Measurements from ENCODE around the gene NEK4.
"Not testable (repeated sequence)": the region's sequence is repeated elsewhere in the genome, so short reads cannot be mapped to it uniquely, and the experiment has no call there.

The NEK4 gene

DNA sequence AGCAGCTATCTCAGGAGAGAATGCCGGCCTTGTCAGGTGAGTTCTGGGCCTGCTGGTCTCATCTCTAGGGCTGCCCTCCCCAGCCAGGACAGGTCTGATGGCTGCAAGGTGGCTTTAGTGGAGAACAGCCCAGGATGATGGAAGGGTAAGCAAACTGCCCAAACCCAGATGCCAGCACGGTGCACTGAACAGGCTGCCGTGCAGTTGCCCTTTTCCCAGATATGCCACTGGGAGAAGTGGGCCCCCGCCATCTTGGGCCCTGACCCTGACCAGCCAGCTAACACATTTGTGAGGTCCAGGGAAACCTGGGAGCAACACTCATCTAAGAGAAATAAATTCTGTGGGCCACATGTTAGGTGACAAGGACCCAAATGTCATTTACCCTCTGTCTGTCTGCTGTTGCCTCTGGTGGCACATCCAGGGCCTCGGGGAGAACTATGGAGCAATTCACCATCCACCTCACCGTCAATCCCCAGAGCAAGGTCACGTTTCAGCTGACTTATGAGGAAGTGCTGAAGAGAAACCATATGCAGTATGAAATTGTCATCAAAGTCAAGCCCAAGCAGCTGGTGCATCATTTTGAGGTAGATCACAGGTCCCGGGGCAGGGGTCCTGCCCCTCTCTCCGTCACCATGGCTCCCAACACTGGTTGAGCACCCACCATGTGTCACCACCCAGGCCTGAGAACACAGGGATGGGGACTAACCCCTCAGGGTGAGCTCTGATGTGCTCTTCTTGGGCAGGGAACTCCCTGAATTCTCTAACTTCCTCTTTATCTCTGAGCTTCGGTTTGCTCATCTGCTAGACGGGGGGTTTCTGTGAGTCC lies 8.5 kb upstream of the NEK4 start:
- no peaks in the 10 kb centered on the region for H3K9me3 ChIP-seq (ENCODE audit: control insufficient read depth, insufficient read depth, low read length)
- no peaks in the 10 kb centered on the region; the same call in 1 of the 2 replicates for H3K4me1 ChIP-seq (ENCODE audit: control insufficient read depth, insufficient read depth, low read length)
- H3K27me3 ChIP-seq (ENCODE audit: control insufficient read depth, insufficient read depth, low read length): no peaks in the 10 kb centered on the region
- DNase-seq (ENCODE audit: low read depth, low spot score): no peak
- no peak overlapping the region for H3K4me3 ChIP-seq (ENCODE audit: low read length)
- H3K36me3 ChIP-seq (ENCODE audit: control insufficient read depth, insufficient read depth, low read length): no peaks in the 10 kb centered on the region
- H3K27ac ChIP-seq (ENCODE audit: low read length): no peak overlapping the region
- WGBS (ENCODE audit: insufficient coverage, insufficient read length): no CpG with 5 or more reads among the region's 11 CpGs

DNA sequence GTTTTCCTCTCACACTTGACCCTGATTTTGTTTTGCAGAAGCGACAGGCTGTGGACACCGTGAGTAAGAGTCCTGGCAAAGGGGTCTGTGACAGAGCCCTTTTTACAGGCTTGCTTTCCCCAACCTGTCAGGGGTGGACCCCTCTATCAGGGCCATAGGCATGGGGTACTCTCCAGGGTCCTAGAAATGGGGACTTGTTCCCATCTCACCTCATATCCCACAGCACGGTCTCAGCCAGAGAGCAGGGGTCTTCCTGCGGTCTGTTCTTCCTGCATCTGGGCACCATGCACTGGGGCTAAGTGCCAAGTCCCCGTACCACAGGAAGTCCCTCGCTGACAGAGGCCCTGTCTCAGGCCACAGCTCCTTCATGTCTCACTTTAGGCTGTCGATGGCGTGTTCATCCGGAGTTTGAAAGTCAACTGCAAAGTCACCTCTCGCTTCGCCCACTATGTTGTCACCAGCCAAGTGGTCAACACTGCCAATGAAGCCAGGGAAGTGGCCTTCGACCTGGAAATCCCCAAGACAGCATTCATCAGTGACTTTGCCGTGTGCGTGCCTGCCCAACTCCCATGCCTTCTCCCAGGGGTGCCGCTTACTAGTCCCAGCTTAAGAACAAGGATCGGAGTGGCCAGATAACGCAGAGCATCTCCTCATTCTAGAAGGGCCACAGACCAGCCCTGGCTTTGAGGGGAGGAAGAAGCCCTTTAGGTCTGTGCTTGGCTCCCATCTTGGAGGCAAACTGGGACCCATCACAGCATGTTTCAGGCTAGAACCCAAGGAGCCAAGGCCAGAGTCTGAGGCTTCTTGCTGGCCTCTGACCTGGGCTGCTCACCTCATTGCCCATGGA lies 7.4 kb upstream of the NEK4 start:
- no peak for DNase-seq (ENCODE audit: low read depth, low spot score)
- H3K27me3 ChIP-seq (ENCODE audit: control insufficient read depth, insufficient read depth, low read length): no peaks in the 10 kb centered on the region
- no peak overlapping the region for H3K27ac ChIP-seq (ENCODE audit: low read length)
- no peak overlapping the region for H3K4me3 ChIP-seq (ENCODE audit: low read length)
- no peaks in the 10 kb centered on the region; the same call in 1 of the 2 replicates for H3K4me1 ChIP-seq (ENCODE audit: control insufficient read depth, insufficient read depth, low read length)
- no CpG with 5 or more reads among the region's 17 CpGs for WGBS (ENCODE audit: insufficient coverage, insufficient read length)
- no peaks in the 10 kb centered on the region for H3K9me3 ChIP-seq (ENCODE audit: control insufficient read depth, insufficient read depth, low read length)
- no peaks in the 10 kb centered on the region for H3K36me3 ChIP-seq (ENCODE audit: control insufficient read depth, insufficient read depth, low read length)

- no peak for DNase-seq (ENCODE audit: low read depth, low spot score)
- WGBS (ENCODE audit: insufficient coverage, insufficient read length): no CpG with 5 or more reads among the region's 12 CpGs
- no peak within 1 kb of the TSS for H3K27ac ChIP-seq (ENCODE audit: low read length)
Measured at GRCh38 chr3:52777127-52777958, 6.6 kb upstream of the NEK4 start, which contains the start of gene ITIH1. TSS of gene ITIH1 (plus strand) at chr3:52777599. CDS start at chr3:52777616, 17 bp downstream.

DNA sequence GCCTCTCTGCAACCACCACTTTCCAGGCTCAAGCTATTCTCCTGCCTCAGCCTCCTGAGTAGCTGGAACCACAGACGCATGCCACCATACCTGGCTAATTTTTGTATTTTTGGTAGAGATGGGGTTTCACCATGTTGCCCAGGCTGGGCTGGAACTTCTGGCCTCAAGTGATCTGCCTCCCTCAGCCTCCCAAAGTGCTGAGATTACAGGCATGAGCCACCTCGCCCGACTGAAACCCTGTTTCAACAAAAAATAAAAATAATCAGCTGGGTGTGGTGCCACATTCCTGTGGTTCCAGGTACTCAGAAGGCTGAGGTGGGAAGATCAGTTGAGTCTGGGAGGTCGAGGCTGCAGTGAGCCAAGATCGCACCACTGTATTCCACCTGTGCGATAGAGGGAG lies 5.7 kb upstream of the NEK4 start:
- H3K27me3 ChIP-seq (ENCODE audit: control insufficient read depth, insufficient read depth, low read length); H3K4me3 ChIP-seq (ENCODE audit: low read length); H3K9me3 ChIP-seq (ENCODE audit: control insufficient read depth, insufficient read depth, low read length); H3K27ac ChIP-seq (ENCODE audit: low read length); H3K36me3 ChIP-seq (ENCODE audit: control insufficient read depth, insufficient read depth, low read length); H3K4me1 ChIP-seq (ENCODE audit: control insufficient read depth, insufficient read depth, low read length); DNase-seq (ENCODE audit: low read depth, low spot score): not testable (repeated sequence)
- WGBS (ENCODE audit: insufficient coverage, insufficient read length): no CpG with 5 or more reads among the region's 6 CpGs

More at GRCh38 chr3:52777127-52777958, 6.6 kb upstream of the NEK4 start, which contains the start of gene ITIH1:
- Histone ChIP-seq H3K36me3 (ENCODE audit: control insufficient read depth, insufficient read depth, low read length) (no peaks in the 10 kb centered on the region), H3K4me3 (ENCODE audit: low read length) (no peak within 1 kb of the TSS), H3K4me1 (ENCODE audit: control insufficient read depth, insufficient read depth, low read length) (no peaks in the 10 kb centered on the region; the same call in 1 of the 2 replicates), H3K9me3 (ENCODE audit: control insufficient read depth, insufficient read depth, low read length) (no peaks in the 10 kb centered on the region), H3K27me3 (ENCODE audit: control insufficient read depth, insufficient read depth, low read length) (no peaks in the 10 kb centered on the region)

- Histone ChIP-seq H3K4me1 (ENCODE audit: control insufficient read depth, insufficient read depth, low read length) (no peaks in the 10 kb centered on the region), H3K27me3 (ENCODE audit: control insufficient read depth, insufficient read depth, low read length) (no peaks in the 10 kb centered on the region), H3K9me3 (ENCODE audit: control insufficient read depth, insufficient read depth, low read length) (no peaks in the 10 kb centered on the region), H3K27ac (ENCODE audit: low read length) (no peak overlapping the region), H3K4me3 (ENCODE audit: low read length) (no peak overlapping the region), H3K36me3 (ENCODE audit: control insufficient read depth, insufficient read depth, low read length) (no peaks in the 10 kb centered on the region)
- DNase-seq (ENCODE audit: low read depth, low spot score): no peak
- WGBS (ENCODE audit: insufficient coverage, insufficient read length): no CpG with 5 or more reads among the region's 8 CpGs
Measured at GRCh38 chr3:52775877-52776276, 5.1 kb upstream of the NEK4 start.

- Histone ChIP-seq H3K4me3 (ENCODE audit: low read length) (no peak overlapping the region), H3K4me1 (ENCODE audit: control insufficient read depth, insufficient read depth, low read length) (no peaks in the 10 kb centered on the region), H3K27me3 (ENCODE audit: control insufficient read depth, insufficient read depth, low read length) (no peaks in the 10 kb centered on the region), H3K27ac (ENCODE audit: low read length) (no peak overlapping the region), H3K9me3 (ENCODE audit: control insufficient read depth, insufficient read depth, low read length) (no peaks in the 10 kb centered on the region), H3K36me3 (ENCODE audit: control insufficient read depth, insufficient read depth, low read length) (no peaks in the 10 kb centered on the region)
- no CpG with 5 or more reads among the region's 6 CpGs for WGBS (ENCODE audit: insufficient coverage, insufficient read length)
- no peak for DNase-seq (ENCODE audit: low read depth, low spot score)
Measured at GRCh38 chr3:52774901-52775864, 4.4 kb upstream of the NEK4 start.

- Histone ChIP-seq H3K27ac (ENCODE audit: low read length) (no peak overlapping the region), H3K4me3 (ENCODE audit: low read length) (no peak overlapping the region), H3K9me3 (ENCODE audit: control insufficient read depth, insufficient read depth, low read length) (no peaks in the 10 kb centered on the region), H3K36me3 (ENCODE audit: control insufficient read depth, insufficient read depth, low read length) (no peaks in the 10 kb centered on the region), H3K4me1 (ENCODE audit: control insufficient read depth, insufficient read depth, low read length) (no peaks in the 10 kb centered on the region), H3K27me3 (ENCODE audit: control insufficient read depth, insufficient read depth, low read length) (no peaks in the 10 kb centered on the region)
- WGBS (ENCODE audit: insufficient coverage, insufficient read length): 100% methylated on average over 1 of the region's 8 CpGs
- no peak for DNase-seq (ENCODE audit: low read depth, low spot score)
Measured at GRCh38 chr3:52774066-52774713, 3.5 kb upstream of the NEK4 start.

DNA sequence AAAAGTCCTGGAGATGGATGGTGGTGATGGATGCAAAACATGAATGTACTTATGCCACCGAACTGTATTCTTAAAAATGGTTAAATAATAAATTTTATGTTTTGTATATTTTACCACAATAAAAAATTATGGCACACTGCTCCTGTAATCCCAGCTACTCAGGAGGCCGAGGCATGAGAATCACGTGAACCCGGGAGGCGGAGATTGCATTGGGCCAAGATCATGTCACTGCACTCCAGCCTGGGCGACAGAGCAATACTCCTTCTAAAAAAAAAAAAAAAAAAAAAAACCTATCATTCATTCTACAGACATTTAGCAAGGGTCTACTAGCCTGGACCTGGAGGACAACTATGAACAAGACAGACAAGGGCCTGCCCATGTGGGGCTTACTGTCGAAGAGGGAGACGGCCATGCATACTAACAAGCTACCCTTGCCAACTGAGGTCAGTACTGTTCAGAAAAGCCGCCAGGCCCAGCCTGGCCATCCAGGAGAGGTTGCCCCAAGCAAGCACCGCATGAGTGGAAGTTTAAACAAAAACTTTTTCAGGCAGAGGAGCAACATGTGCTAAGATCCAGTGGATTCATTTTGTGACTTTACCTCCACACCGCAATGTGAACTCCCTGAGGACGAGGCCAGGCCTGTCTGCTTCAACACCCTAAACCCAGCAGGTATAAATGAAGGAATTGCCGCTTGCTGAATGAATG lies 2.8 kb upstream of the NEK4 start:
- Histone ChIP-seq H3K36me3 (ENCODE audit: control insufficient read depth, insufficient read depth, low read length) (no peaks in the 10 kb centered on the region), H3K9me3 (ENCODE audit: control insufficient read depth, insufficient read depth, low read length) (no peaks in the 10 kb centered on the region), H3K4me3 (ENCODE audit: low read length) (no peak overlapping the region), H3K27me3 (ENCODE audit: control insufficient read depth, insufficient read depth, low read length) (no peaks in the 10 kb centered on the region), H3K4me1 (ENCODE audit: control insufficient read depth, insufficient read depth, low read length) (no peaks in the 10 kb centered on the region), H3K27ac (ENCODE audit: low read length) (no peak overlapping the region)
- no CpG with 5 or more reads among the region's 13 CpGs for WGBS (ENCODE audit: insufficient coverage, insufficient read length)
- no peak for DNase-seq (ENCODE audit: low read depth, low spot score)

GRCh38 chr3:52771702-52772101 lies 962 bp upstream of the NEK4 start:
- H3K4me3 ChIP-seq (ENCODE audit: low read length): no peak overlapping the region
- DNase-seq (ENCODE audit: low read depth, low spot score): no peak
- H3K36me3 ChIP-seq (ENCODE audit: control insufficient read depth, insufficient read depth, low read length): peaks cover 3% of the 10 kb centered on the region; the same call in 1 of the 2 replicates
- no CpG with 5 or more reads among the region's 10 CpGs for WGBS (ENCODE audit: insufficient coverage, insufficient read length)
- H3K4me1 ChIP-seq (ENCODE audit: control insufficient read depth, insufficient read depth, low read length): no peaks in the 10 kb centered on the region
- no peaks in the 10 kb centered on the region for H3K9me3 ChIP-seq (ENCODE audit: control insufficient read depth, insufficient read depth, low read length)
- no peaks in the 10 kb centered on the region for H3K27me3 ChIP-seq (ENCODE audit: control insufficient read depth, insufficient read depth, low read length)
- H3K27ac ChIP-seq (ENCODE audit: low read length): no peak overlapping the region

All from iPS DF 6.9 (cell line).